ENCODE measurements around the gene FUT1. TPM values are rescaled to one million over a fixed set of nuclear protein-coding genes. Genes with fewer than 3 reads are reported as not detected.

FUT1 gene
- total RNA-seq, 1 donor from 2014 or later, result 5.7 TPM

GRCh38 chr19:48738557-48739403 lies 13.7 kb downstream of the FUT1 start:
- peak overlapping the region; percentile 57 for H3K27ac Mint-ChIP-seq (ENCODE audit: unreplicated experiment)
- peaks cover 27% of the 10 kb centered on the region for H3K4me1 Mint-ChIP-seq (ENCODE audit: unreplicated experiment)
- peak; percentile 99 for DNase-seq (ENCODE audit: low spot score)
- H3K36me3 Mint-ChIP-seq (ENCODE audit: low read depth, unreplicated experiment), result peaks cover 29% of the 10 kb centered on the region
- H3K9me3 Mint-ChIP-seq (ENCODE audit: unreplicated experiment), result no peaks in the 10 kb centered on the region
- peak; percentile 39 for TF ChIP-seq CTCF (IDR thresholded peaks at IDR 0.05; ENCODE audit: unreplicated experiment)
- peaks cover 25% of the 10 kb centered on the region for H3K27me3 Mint-ChIP-seq (ENCODE audit: unreplicated experiment)
- H3K4me3 Mint-ChIP-seq (ENCODE audit: unreplicated experiment), result peak overlapping the region; percentile 99

GRCh38 chr19:48737360-48737998 lies 15.0 kb downstream of the FUT1 start:
- TF ChIP-seq CTCF (IDR thresholded peaks at IDR 0.05; ENCODE audit: unreplicated experiment), result no peak
- Mint-ChIP-seq H3K9me3 (ENCODE audit: unreplicated experiment) (no peaks in the 10 kb centered on the region), H3K27ac (ENCODE audit: unreplicated experiment) (peak overlapping the region; percentile 80), H3K27me3 (ENCODE audit: unreplicated experiment) (peaks cover 27% of the 10 kb centered on the region), H3K4me3 (ENCODE audit: unreplicated experiment) (peak overlapping the region; percentile 99), H3K36me3 (ENCODE audit: low read depth, unreplicated experiment) (peaks cover 42% of the 10 kb centered on the region), H3K4me1 (ENCODE audit: unreplicated experiment) (peaks cover 35% of the 10 kb centered on the region)
- no peak for DNase-seq (ENCODE audit: low spot score)

GRCh38 chr19:48735031-48735615 lies 17.3 kb downstream of the FUT1 start:
- peak overlapping the region; percentile 80 for H3K4me3 Mint-ChIP-seq (ENCODE audit: unreplicated experiment)
- H3K27ac Mint-ChIP-seq (ENCODE audit: unreplicated experiment), result no peak overlapping the region
- TF ChIP-seq CTCF (IDR thresholded peaks at IDR 0.05; ENCODE audit: unreplicated experiment), result no peak
- H3K27me3 Mint-ChIP-seq (ENCODE audit: unreplicated experiment), result peaks cover 28% of the 10 kb centered on the region
- no peaks in the 10 kb centered on the region for H3K9me3 Mint-ChIP-seq (ENCODE audit: unreplicated experiment)
- H3K36me3 Mint-ChIP-seq (ENCODE audit: low read depth, unreplicated experiment), result peaks cover 62% of the 10 kb centered on the region
- no peak for DNase-seq (ENCODE audit: low spot score)
- H3K4me1 Mint-ChIP-seq (ENCODE audit: unreplicated experiment), result peaks cover 36% of the 10 kb centered on the region

GRCh38 chr19:48734625-48735024 lies 17.8 kb downstream of the FUT1 start:
- peaks cover 36% of the 10 kb centered on the region for H3K4me1 Mint-ChIP-seq (ENCODE audit: unreplicated experiment)
- H3K36me3 Mint-ChIP-seq (ENCODE audit: low read depth, unreplicated experiment), result peaks cover 65% of the 10 kb centered on the region
- no peaks in the 10 kb centered on the region for H3K9me3 Mint-ChIP-seq (ENCODE audit: unreplicated experiment)
- no peak overlapping the region for H3K27ac Mint-ChIP-seq (ENCODE audit: unreplicated experiment)
- H3K27me3 Mint-ChIP-seq (ENCODE audit: unreplicated experiment), result peaks cover 26% of the 10 kb centered on the region
- DNase-seq (ENCODE audit: low spot score), result no peak
- no peak for TF ChIP-seq CTCF (IDR thresholded peaks at IDR 0.05; ENCODE audit: unreplicated experiment)
- H3K4me3 Mint-ChIP-seq (ENCODE audit: unreplicated experiment), result peak overlapping the region; percentile 80

Data from endothelial cell (in vitro differentiated cells).